NB4 (cell line): ENCODE measurements around the gene SMDT1.

Source experiments
- CTCF ChIP-seq: IDR thresholded peaks from one replicate; pipeline ENCODE4 v1.5.1; 2012; ENCODE audit warnings: low read depth, low read length
- POLR2A ChIP-seq: IDR thresholded peaks from 2 replicates; pipeline ENCODE4 v1.6.1; 2011; ENCODE audit warnings: mild to moderate bottlenecking; ENCODE audit not compliant: insufficient read length; ENCODE audit errors: extremely low read depth

DNA sequence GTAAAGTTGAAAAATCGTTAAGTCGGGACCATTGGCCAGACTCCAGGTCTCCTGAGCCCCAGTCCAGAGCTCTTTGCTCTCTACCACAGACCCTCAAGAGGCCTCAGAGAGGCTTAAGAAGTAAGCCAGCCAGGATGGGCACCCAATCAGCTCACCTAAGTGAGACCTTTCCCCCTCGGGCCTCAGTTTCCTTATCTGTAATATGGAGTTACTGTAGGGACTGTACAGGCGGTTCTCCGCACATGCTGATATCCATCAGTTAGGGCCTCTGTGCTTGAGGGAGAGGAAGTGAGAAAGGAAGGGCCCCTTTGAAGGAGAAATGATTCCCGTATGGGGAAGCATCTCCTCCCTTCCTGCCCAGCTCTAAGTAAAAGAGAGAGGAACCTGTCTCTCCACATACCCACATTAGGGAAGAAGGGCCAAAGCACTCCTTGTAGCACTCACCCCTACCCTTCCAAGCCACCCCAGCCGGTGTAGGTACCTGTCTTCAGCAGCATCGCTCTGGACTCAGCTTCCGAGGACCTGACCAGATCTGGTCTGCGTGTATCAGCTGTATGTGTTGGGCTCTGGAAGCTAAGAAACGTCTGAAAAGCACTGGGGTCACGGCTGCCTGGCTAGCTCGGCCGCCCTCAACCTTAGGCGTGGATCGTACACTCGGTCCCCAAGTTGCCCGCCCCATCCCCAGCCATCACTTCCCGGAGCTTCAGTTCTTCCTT is 9.5 kb upstream of the SMDT1 start:
- no peak for TF ChIP-seq CTCF
- TF ChIP-seq POLR2A, result no peak
